ENCODE results near the gene TTLL6.

TTLL6 gene

DNA sequence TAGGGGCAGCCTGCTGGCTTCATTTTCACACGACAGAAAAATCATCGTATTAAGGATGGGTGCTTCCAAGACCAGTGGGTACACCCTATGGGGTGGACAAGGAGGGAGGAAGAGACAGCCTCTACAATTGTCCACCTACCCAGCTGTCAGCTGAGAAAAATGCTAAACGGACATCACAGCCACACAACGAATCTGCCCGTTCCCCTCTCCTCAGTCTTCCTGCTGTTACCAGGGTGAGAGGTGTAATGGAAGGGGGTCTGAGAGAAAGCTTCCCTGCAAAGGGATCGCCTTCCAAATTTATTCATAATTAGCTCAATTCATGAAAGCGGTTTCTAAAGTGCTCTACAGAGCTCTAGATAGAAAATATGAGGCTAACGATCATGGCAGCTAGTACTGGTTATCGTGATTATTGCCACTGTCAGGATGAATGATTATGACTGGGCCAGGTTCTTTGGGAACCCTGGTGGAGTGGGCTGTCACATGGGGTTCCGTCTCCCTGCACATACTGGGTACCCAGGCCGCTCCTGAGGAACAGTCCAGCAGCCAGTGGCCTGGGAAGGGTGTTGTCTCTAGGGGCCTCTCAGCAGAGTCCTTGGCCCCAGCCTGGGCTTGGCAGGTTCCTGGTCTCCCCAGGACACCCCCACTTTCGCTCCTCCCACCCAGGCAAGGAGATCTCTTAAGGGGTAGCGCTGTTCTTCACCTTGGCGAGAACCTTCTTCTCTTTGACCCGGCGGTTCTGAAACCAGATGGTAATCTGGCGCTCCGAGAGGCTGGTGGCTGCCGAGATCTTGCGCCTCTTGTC, 90.7 kb downstream of the TTLL6 start:
- H3K4me3 ChIP-seq (replicated peaks; ENCODE audit: low read depth, low read length) = no peak overlapping the region
- no peak for DNase-seq (ENCODE audit: low read depth)
- TF ChIP-seq, protein P1, sequence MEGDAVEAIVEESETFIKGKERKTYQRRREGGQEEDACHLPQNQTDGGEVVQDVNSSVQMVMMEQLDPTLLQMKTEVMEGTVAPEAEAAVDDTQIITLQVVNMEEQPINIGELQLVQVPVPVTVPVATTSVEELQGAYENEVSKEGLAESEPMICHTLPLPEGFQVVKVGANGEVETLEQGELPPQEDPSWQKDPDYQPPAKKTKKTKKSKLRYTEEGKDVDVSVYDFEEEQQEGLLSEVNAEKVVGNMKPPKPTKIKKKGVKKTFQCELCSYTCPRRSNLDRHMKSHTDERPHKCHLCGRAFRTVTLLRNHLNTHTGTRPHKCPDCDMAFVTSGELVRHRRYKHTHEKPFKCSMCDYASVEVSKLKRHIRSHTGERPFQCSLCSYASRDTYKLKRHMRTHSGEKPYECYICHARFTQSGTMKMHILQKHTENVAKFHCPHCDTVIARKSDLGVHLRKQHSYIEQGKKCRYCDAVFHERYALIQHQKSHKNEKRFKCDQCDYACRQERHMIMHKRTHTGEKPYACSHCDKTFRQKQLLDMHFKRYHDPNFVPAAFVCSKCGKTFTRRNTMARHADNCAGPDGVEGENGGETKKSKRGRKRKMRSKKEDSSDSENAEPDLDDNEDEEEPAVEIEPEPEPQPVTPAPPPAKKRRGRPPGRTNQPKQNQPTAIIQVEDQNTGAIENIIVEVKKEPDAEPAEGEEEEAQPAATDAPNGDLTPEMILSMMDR (IDR thresholded peaks at IDR 0.05; ENCODE audit: low read length, missing control alignments) = no peak

DNA sequence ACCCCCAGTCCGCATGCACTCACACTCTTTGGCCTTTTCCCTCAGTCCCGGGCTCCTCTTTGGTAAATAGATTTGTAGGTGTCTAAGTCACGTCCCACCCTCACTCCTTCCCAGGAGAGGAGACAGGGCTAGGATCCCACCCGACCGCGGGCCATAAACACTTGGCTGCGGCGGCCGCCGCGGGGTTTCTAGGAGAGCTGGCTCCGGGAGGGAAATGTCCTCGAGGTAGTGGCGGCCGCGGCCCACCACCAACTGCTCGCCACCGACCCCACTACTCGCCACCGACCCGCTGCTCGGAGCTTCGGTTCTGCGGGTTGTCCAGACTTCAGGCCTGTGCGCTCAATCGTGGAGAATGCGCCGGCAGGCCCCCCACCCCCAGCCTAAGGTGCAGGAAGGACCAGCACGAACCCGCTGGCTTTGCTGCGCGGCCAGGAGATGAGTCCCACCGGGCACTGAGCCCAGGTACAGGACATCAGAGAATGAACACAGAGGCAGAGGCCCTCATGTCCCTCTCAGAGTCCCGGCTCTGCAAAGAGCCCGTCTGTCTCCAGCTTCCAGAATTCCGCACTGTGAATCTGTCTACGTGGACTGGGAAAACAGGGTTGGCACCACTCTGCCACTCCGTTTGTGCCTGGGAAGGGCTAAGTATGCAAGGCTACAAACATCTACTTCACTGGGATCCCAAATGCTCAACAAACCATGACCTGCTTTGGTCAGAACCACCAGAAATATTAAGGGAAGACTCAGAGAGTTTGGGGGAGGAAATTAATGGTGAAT, 91.6 kb downstream of the TTLL6 start:
- TF ChIP-seq, protein P1 (IDR thresholded peaks at IDR 0.05; ENCODE audit: low read length, missing control alignments) = no peak
- no peak overlapping the region for H3K4me3 ChIP-seq (replicated peaks; ENCODE audit: low read depth, low read length)
- DNase-seq (ENCODE audit: low read depth) = no peak

DNA sequence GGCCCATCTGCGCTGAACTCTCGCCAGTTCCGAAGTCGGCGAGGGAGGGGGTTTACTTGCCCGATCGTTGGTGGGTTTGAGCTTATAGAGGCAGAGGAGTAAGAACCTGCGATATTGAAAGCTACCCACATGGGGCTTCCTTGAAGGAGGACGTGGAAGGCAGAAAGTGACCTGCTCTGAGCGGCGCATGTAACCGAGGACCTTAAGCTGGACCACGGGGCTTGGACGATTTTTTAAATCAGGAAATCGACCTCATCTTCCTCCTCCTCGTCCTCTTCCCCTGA, 92.1 kb downstream of the TTLL6 start:
- H3K4me3 ChIP-seq (replicated peaks; ENCODE audit: low read depth, low read length) = no peak overlapping the region
- TF ChIP-seq, protein P1 (IDR thresholded peaks at IDR 0.05; ENCODE audit: low read length, missing control alignments) = no peak

DNA sequence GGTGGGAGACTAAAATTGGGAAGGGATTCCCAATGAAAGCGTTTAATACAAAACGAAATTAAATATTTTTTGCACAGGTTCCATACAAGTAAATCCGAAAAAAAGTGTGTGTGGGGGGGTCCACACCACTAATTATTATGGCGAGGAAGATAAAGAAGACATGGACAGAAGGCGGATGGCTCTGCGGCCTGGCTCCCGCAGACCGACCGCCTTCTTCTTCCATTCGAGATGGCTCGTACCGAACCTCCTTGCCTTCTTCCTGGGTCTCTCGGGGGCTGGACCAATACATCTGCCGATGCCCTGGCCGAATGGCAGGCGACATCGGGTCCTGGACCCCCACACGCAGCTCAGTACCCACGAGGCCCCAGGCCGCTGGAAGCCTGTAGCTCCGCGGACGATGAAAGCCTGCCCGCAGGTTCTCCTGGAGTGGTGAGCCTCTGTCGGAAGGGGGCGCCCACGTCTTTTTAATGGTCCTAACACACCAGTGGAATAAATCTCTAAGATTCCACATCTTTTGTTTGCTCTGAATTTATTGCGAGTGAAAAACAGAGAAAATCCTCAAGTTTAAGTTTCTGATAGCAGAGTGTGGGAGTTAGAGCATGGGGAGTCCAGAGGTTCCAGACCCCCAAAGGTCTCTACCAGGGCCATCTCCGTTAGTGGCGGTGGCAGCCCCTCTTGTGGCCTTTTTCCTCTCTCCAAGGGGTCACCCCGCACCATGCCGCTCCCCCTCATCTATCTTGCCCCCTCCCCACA, 92.6 kb downstream of the TTLL6 start:
- TF ChIP-seq, protein P1 (IDR thresholded peaks at IDR 0.05; ENCODE audit: low read length, missing control alignments) = peak; percentile 67
- DNase-seq (ENCODE audit: low read depth) = peak; percentile 80
- H3K4me3 ChIP-seq (replicated peaks; ENCODE audit: low read depth, low read length) = no peak overlapping the region

More for the DNA sequence above, 92.1 kb downstream of the TTLL6 start:
- no peak for DNase-seq (ENCODE audit: low read depth)

DNA sequence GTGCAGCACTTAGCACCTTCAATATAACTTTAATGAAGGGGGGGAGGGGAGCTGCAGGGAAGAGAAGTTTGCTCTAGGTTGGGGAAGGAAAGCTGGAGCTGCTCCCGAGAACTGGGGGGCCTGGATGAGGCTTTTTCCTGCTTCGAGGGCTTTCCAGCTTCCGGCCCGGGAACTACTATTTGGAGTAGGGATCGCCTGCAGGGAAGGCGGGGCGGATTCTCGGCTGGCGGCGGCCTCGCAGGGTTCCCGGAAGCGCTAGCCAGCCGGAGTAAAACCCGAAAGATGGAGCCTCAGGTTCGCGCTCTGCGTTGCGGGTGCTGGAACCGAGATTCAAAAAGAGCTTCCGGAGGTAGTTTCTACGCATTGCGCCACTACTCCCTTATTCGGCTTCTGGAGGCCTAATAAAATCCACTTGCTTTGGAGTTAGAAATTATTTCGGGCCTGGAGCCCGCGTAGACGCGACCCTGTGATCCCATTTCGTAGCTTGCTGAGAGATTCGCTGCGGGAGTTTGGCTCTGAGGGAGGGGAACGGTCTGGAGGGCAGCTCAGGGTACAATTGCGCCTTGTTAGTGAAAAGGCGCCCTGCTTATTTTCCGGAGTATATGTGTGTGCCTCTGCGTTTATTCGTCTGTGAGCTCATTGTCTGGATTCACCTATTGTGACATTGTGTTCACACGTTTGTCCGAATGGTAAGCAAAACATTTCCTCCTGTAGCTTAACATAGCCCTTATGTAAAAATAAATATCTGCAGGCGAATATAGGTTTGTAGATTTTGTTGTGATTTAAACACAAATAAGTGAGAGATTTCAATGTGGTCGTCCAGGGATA, 93.4 kb downstream of the TTLL6 start:
- no peak for DNase-seq (ENCODE audit: low read depth)
- no peak overlapping the region for H3K4me3 ChIP-seq (replicated peaks; ENCODE audit: low read depth, low read length)
- TF ChIP-seq, protein P1 (IDR thresholded peaks at IDR 0.05; ENCODE audit: low read length, missing control alignments) = no peak

DNA sequence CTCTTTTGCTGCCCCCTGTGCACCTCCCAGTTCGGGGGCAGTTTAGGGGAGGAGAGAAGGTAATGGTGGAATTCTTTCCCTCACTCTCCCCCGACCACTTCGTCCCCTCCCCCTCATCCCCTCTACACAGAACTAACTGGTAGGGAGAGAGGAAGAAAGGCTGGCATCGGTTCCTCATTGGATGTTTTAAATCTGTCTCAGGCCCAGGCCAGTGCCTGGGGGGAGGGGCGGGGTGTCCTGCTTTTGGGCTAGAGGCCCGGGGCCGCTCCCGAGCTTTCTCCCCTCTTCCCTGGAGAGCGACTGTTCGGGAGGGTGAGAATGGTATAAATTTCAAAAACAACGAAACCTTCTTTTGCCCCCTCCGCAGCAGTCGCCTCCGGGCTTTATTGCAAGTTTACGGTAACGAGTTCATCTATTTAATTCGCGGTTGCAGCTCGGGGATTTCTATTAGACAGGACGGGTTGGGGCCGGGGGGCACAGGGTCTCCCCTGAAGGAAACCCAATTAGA, 94.1 kb downstream of the TTLL6 start, which contains the start of gene PRAC2:
Gene PRAC2 (plus strand): TSS at position 271 of the 508 bp plus-strand sequence. CDS start 1,226 bp downstream, outside the sequence.
- H3K4me3 ChIP-seq (replicated peaks; ENCODE audit: low read depth, low read length) = no peak within 1 kb of the TSS
- DNase-seq (ENCODE audit: low read depth) = no peak
- TF ChIP-seq, protein P1 (IDR thresholded peaks at IDR 0.05; ENCODE audit: low read length, missing control alignments) = no peak
